ENCODE measurements around the gene MDFI. TPM values are rescaled to one million over a fixed set of nuclear protein-coding genes. Genes with fewer than 3 reads are reported as not detected.

The MDFI gene
- total and polyA plus RNA-seq, 9 of the 15 experiments (the other 6 are each of a cell fraction or from before 2014, with no cell fraction given): not detected

DNA sequence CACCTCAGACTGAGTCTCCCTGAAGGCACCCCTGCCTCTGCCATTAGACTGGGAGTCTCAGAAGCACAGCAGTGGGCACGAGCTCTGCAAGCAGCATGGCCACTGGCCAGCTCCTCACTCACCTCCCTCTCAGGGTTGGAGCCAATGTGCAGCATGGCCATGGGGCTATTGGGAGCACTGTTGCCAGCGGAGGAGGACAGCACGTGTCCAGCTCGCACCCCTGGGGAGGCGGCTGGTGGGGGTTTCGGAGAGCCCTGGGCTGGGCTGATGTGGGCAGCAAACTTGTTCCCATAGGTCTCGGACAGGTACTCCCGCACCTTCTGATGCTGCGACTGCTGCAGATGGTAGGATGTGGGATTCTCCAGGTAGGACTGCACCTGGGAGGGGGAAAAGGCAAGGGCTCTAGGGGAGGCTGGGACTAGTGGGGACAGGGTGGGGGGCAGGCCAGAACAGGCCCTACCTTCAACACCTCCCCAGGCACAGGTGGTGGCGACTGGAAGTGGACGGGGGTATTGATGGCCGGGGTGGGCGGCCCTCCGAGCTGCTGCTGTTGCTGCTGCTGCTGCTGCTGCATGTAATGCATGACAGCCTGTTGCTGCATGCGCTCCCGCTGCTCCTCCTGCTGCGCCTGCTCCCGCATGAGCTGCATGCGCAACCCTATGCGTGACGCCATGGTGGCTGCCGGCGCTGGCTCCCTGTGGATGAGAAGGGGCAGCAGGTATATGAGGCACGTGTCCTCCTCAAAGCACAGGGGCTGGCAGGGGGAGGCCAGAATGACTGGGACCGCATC is 52.5 kb downstream of the MDFI start:
- H2AFZ ChIP-seq (ENCODE audit: low read depth, low read length): no peak overlapping the region
- H3K27me3 ChIP-seq (ENCODE audit: control insufficient read depth in 2 of 2, insufficient read depth in 2 of 2, low read length in 2 of 2): peaks cover 5 to 34% of the 10 kb centered on the region in 2 experiments; a peak in 2 of 5 replicates
- intact Hi-C loops (cut with micrococcal nuclease): no loop called here
- in situ Hi-C loops (cut with MboI): no loop called here
- H3K4me1 ChIP-seq (replicated peaks in 1 of 2; ENCODE audit: control insufficient read depth in 2 of 2, insufficient read depth in 2 of 2, low read length in 2 of 2): peaks cover 0 to 4% of the 10 kb centered on the region in 2 experiments; a peak in 1 of 5 replicates
- ATAC-seq (no peak), DNase-seq (ENCODE audit: extremely low read depth in 1 of 4, low spot score in 3 of 4) (no peak), FAIRE-seq (no peak)
- H3K36me3 ChIP-seq (ENCODE audit: control insufficient read depth, insufficient read depth, low read length): no peaks in the 10 kb centered on the region
- peaks cover 4% of the 10 kb centered on the region; the same call in 1 of the 2 replicates for H4K20me1 ChIP-seq (replicated peaks; ENCODE audit: control insufficient read depth, insufficient read depth, low read length)
- no peak for TF ChIP-seq MXI1 (IDR thresholded peaks at IDR 0.05; ENCODE audit: low read depth, low read length)
- no peak for TF ChIP-seq MAFK (IDR thresholded peaks at IDR 0.05; ENCODE audit: low read length)
- TF ChIP-seq SUPT5H (IDR thresholded peaks at IDR 0.05): no peak
- TF ChIP-seq ZNF263 (CRISPR knock-in tag; IDR thresholded peaks at IDR 0.05; ENCODE audit: borderline replicate concordance): no peak
- no peak for TF ChIP-seq ESRRB (CRISPR knock-in tag; IDR thresholded peaks at IDR 0.05; ENCODE audit: borderline replicate concordance)
- TF ChIP-seq SRF (CRISPR knock-in tag; IDR thresholded peaks at IDR 0.05): no peak
- TF ChIP-seq, protein P1, sequence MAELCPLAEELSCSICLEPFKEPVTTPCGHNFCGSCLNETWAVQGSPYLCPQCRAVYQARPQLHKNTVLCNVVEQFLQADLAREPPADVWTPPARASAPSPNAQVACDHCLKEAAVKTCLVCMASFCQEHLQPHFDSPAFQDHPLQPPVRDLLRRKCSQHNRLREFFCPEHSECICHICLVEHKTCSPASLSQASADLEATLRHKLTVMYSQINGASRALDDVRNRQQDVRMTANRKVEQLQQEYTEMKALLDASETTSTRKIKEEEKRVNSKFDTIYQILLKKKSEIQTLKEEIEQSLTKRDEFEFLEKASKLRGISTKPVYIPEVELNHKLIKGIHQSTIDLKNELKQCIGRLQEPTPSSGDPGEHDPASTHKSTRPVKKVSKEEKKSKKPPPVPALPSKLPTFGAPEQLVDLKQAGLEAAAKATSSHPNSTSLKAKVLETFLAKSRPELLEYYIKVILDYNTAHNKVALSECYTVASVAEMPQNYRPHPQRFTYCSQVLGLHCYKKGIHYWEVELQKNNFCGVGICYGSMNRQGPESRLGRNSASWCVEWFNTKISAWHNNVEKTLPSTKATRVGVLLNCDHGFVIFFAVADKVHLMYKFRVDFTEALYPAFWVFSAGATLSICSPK (IDR thresholded peaks at IDR 0.05; ENCODE audit: borderline replicate concordance): no peak
- TF ChIP-seq HSF4 (CRISPR knock-in tag; IDR thresholded peaks at IDR 0.05; ENCODE audit: borderline replicate concordance): no peak
- no peak for TF ChIP-seq POLR2G (IDR thresholded peaks at IDR 0.05; ENCODE audit: low read depth, low read length)
- TF ChIP-seq GATA2 (CRISPR knock-in tag; IDR thresholded peaks at IDR 0.05): no peak
- TF ChIP-seq, protein P2, sequence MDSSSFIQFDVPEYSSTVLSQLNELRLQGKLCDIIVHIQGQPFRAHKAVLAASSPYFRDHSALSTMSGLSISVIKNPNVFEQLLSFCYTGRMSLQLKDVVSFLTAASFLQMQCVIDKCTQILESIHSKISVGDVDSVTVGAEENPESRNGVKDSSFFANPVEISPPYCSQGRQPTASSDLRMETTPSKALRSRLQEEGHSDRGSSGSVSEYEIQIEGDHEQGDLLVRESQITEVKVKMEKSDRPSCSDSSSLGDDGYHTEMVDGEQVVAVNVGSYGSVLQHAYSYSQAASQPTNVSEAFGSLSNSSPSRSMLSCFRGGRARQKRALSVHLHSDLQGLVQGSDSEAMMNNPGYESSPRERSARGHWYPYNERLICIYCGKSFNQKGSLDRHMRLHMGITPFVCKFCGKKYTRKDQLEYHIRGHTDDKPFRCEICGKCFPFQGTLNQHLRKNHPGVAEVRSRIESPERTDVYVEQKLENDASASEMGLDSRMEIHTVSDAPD (CRISPR knock-in tag; IDR thresholded peaks at IDR 0.05): no peak
- TF ChIP-seq PPARD (CRISPR knock-in tag; IDR thresholded peaks at IDR 0.05): no peak
- TF ChIP-seq POU5F1 (IDR thresholded peaks at IDR 0.05; ENCODE audit: borderline replicate concordance, low read depth, low read length, partially characterized antibody): no peak
- TF ChIP-seq ZNF347 (CRISPR knock-in tag; IDR thresholded peaks at IDR 0.05; ENCODE audit: low read depth): no peak
- no peak for TF ChIP-seq ZNF239 (CRISPR knock-in tag; IDR thresholded peaks at IDR 0.05)
- TF ChIP-seq, protein P3, sequence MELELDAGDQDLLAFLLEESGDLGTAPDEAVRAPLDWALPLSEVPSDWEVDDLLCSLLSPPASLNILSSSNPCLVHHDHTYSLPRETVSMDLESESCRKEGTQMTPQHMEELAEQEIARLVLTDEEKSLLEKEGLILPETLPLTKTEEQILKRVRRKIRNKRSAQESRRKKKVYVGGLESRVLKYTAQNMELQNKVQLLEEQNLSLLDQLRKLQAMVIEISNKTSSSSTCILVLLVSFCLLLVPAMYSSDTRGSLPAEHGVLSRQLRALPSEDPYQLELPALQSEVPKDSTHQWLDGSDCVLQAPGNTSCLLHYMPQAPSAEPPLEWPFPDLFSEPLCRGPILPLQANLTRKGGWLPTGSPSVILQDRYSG (tag; conservative IDR thresholded peaks at IDR 0.05; ENCODE audit: low read depth): no peak
- TF ChIP-seq ZKSCAN8 (CRISPR knock-in tag; IDR thresholded peaks at IDR 0.05): no peak
- no peak for TF ChIP-seq CREM (IDR thresholded peaks at IDR 0.05; ENCODE audit: low read depth)
- H3K4me3 ChIP-seq: no peak overlapping the region
- no peak overlapping the region for H3K27ac ChIP-seq (ENCODE audit: extremely low read depth, low read depth, low read length)
- H3K9ac ChIP-seq (ENCODE audit: insufficient read depth in 1 of 2, low read depth in 2 of 2, low read length in 2 of 2): peak overlapping the region in 1 of 2 experiments; percentile 12; a peak in 2 of 4 replicates
- CTCF ChIA-PET (ENCODE audit: low intra/inter-chr PET ratio): no interaction called here
- WGBS (ENCODE audit: insufficient coverage, low coverage, missing lambda C conversion rate): 21% methylated on average over 24 of the region's 25 CpGs
- no peaks in the 10 kb centered on the region for H3K79me2 ChIP-seq (ENCODE audit: control insufficient read depth, insufficient read depth, low read length)
- H3K9me3 ChIP-seq (replicated peaks; ENCODE audit: control insufficient read depth, insufficient read depth, low read depth, low read length): no peaks in the 10 kb centered on the region
- POLR2A ChIA-PET: interaction anchor here (0.8 to 1.6 kb wide), 3 partner anchors 12 to 37 kb away, joined by 3 to 6 read pairs (median 3); no protein-coding TSS in a partner anchor
- no TSS peak for BruUV-seq (replicated peaks)
- H3K9me1 ChIP-seq (ENCODE audit: control insufficient read depth, insufficient read depth, low read length): no peaks in the 10 kb centered on the region
- no peak overlapping the region for H3K4me2 ChIP-seq (ENCODE audit: insufficient read depth, low read length)
